Mucosa of stomach (tissue), 1 donor: ENCODE measurements around the gene ETS1.
A peak's percentile ranks its signal among the peaks of the same experiment; 100 is the strongest.

Source experiments
- H3K27me3 ChIP-seq: one replicate; pipeline ENCODE4 v1.7.0; 2013; ENCODE audit warnings: mild to moderate bottlenecking, low read length; ENCODE audit not compliant: control insufficient read depth, insufficient read depth
- H3K36me3 ChIP-seq: one replicate; pipeline ENCODE4 v1.7.0; 2013; ENCODE audit warnings: low read length; ENCODE audit not compliant: control insufficient read depth, insufficient read depth
- H3K4me1 ChIP-seq: one replicate; pipeline ENCODE4 v1.7.0; 2013; ENCODE audit warnings: mild to moderate bottlenecking, low read length; ENCODE audit not compliant: control insufficient read depth, insufficient read depth
- H3K4me3 ChIP-seq: one replicate; pipeline ENCODE4 v1.7.0; 2013; ENCODE audit warnings: low read length
- H3K9ac ChIP-seq: one replicate; pipeline ENCODE4 v1.7.0; 2013; ENCODE audit warnings: mild to moderate bottlenecking, low read length, moderate library complexity
- H3K9me3 ChIP-seq: one replicate; pipeline ENCODE4 v1.7.0; 2013; ENCODE audit warnings: mild to moderate bottlenecking, low read length, moderate library complexity; ENCODE audit not compliant: control insufficient read depth
- donor health status: Pancreatic carcinoma.

ETS1 gene

DNA sequence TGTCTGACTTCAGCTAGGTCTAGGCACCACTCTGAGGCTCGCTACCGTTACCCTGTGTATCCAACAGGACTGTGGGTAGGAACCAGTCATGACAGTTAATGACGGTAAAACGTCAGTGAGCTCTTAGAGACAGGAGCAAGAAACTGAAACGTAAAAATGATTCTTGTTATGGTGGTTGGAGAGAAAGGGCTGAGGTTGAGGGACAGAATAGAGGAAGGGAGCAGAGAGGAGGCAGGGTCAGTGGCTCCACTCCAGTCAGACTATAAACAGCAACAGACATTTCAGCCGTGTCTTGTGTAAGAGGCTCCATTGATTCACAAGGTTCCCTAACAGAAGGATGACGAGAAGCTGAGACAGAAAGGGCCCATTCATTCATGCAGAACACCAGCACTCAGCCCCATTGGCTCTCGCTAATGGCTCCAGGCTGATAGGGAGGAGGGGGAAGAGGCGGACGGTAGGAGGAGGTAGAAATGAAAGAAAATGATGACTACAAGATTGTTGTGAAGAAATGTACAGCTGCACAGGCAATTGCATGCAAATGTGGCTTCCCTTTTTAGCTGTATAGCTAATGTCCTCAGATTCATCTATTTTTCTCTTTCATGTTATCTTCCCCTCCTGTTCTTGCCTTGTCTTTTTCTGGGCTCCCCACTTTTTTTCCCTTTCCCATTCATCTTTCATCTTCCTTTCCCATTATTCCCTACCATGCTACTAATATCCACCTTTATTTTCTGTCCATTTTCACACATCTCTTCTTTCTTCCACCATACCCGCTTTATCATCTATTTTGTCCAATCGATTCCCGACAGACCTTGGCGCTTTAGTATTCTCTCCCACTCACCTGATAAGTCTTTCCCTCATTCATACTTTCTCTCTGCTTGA lies 34.3 kb downstream of the ETS1 start:
- no peaks in the 10 kb centered on the region for H3K27me3 ChIP-seq
- H3K36me3 ChIP-seq = no peaks in the 10 kb centered on the region
- H3K9me3 ChIP-seq = no peaks in the 10 kb centered on the region
- peaks cover 7% of the 10 kb centered on the region for H3K4me1 ChIP-seq
- H3K4me3 ChIP-seq = no peak overlapping the region
- no peak overlapping the region for H3K9ac ChIP-seq

- H3K27me3 ChIP-seq = no peaks in the 10 kb centered on the region
- H3K4me1 ChIP-seq = peaks cover 7% of the 10 kb centered on the region
- no peak overlapping the region for H3K4me3 ChIP-seq
- no peak overlapping the region for H3K9ac ChIP-seq
- no peaks in the 10 kb centered on the region for H3K36me3 ChIP-seq
- no peaks in the 10 kb centered on the region for H3K9me3 ChIP-seq
These were observed 35.6 kb downstream of the ETS1 start for GRCh38 chr11:128551611-128552335.

GRCh38 chr11:128551058-128551457 lies 36.3 kb downstream of the ETS1 start:
- Histone ChIP-seq H3K4me3 (no peak overlapping the region), H3K4me1 (peaks cover 7% of the 10 kb centered on the region), H3K27me3 (no peaks in the 10 kb centered on the region)

DNA sequence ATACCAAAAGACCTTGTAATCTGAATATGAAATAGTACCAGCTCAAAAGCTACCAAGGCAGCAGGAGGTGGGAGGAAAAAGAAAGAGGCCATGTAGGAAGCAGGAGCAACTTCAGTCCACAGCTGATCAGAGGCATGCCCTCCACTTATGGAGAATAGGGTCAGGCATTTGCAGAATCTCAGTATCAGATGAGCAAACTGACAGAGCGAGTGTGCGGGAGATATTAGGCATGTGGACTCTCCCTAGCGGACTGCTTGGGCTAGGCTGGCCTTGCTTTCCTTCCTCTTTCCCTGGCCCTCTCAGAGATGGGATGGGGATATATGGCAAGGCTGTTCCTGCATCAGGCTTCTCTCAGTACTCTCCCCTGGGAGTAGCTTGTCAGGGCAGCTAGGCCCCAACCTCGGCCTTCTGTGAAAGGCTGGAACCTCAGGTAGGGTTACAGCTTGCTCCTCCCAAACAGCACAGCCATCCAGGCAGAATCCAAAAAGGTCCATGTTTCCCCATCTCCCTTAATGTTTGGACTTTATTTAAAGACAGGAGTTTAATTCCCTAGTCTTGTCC lies 37.0 kb downstream of the ETS1 start:
- Histone ChIP-seq H3K4me1 (peaks cover 7% of the 10 kb centered on the region), H3K4me3 (no peak overlapping the region), H3K27me3 (no peaks in the 10 kb centered on the region), H3K9ac (no peak overlapping the region), H3K36me3 (no peaks in the 10 kb centered on the region), H3K9me3 (no peaks in the 10 kb centered on the region)

More at GRCh38 chr11:128551058-128551457, 36.3 kb downstream of the ETS1 start:
- H3K9me3 ChIP-seq = no peaks in the 10 kb centered on the region
- no peaks in the 10 kb centered on the region for H3K36me3 ChIP-seq
- no peak overlapping the region for H3K9ac ChIP-seq

DNA sequence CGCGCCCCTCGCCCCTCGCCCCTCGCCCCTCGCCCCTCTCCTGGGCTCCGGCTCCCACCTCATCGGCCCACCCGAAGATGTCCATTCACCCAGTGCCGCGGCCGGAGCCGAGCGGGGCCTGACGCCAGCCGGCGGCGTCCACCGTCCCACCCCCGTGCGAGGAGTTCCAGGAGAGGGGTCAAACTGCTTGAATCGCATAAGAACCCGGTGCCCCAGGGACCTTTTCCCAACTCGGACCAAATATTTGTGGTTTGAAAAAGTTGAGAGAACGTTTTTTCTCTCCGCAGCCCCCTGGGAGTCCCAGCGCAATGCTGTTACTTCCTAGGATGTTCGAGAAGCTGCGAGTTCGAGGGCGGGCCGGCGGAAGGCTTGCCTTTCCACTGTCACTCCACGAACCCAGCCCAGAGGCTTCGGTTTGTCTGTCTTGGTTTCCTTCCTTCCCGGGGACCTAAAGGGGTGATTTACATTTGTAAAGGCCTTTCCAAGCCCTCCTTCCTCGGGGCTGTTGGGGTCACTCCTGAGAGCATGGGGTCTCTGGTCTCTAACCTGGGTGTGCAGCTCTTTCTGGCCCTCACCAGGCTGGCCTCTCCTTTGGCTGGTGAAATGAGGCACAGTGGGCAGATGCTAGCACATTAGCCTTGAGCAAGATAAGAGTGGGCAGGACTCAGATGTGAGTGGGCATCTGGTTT lies 38.0 kb downstream of the ETS1 start:
- Histone ChIP-seq H3K4me3 (no peak overlapping the region), H3K27me3 (no peaks in the 10 kb centered on the region), H3K36me3 (no peaks in the 10 kb centered on the region), H3K9me3 (no peaks in the 10 kb centered on the region), H3K4me1 (peaks cover 7% of the 10 kb centered on the region), H3K9ac (no peak overlapping the region)

DNA sequence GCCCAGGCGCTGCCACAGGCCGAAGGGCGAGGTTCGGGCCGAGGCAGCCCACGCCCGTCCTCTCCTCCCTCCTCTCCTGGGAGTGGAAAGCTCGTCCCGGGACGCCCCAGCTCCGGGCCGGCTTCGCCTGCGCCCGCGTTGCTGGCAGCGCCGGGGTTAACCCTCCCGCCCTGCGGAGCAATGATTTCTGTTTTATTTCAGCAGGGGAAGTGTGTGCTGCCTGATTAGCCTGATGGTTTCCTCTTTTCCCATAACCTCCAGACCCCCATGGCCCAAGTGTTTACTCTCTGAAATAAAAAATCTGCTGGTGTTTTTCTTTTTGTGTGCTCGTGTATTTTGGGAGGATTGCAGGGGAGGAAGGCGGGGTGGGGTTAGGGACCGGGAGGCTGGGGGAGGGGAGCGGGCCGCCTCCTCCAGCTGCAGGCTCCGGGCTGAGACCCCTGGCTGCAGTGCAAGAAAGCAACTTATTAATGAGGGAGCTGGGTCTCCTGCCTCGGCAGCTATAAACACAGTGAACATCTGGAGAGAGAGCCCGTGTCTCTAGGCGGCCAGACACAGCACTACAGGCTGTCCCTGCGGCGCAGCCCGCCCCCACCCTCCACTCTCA lies 38.6 kb downstream of the ETS1 start:
- H3K4me3 ChIP-seq = peak overlapping the region; percentile 18
- H3K36me3 ChIP-seq = no peaks in the 10 kb centered on the region
- peaks cover 7% of the 10 kb centered on the region for H3K4me1 ChIP-seq
- H3K27me3 ChIP-seq = no peaks in the 10 kb centered on the region
- H3K9me3 ChIP-seq = no peaks in the 10 kb centered on the region
- H3K9ac ChIP-seq = peak overlapping the region; percentile 42

DNA sequence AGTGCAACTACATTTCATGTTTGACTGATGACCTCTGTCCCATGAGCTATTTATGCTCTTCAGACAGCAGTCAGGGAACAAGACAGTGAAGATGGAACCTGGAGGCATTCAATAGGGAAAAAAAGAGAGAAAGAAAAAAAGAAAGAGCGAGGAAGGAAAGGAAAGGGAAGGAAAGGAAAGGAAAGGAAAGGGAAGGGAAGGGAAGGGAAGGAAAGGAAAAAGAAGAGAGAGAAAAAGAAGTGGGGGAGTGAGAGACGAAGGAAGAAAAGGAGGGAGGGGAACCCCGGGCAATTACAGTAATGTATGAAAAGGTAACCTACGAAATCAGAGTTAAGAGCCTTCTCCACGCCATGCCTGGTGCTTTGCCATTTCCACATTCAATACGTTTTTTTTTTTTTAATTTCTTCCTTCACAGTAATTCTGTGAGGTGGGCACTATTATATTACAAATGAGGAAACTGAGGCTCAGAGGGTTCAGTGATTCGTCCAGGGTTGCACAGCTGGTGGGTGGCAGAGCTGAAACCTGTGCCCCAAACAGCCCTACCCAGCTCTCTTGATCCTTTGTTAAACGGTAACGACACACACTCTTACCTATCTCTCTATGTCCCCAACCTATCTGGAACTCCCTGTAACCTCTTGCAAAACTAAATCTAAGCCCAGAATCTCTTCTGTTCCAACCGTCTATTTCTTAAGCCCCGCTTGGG lies 39.3 kb downstream of the ETS1 start:
- no peaks in the 10 kb centered on the region for H3K9me3 ChIP-seq
- H3K27me3 ChIP-seq = no peaks in the 10 kb centered on the region
- H3K9ac ChIP-seq = peak overlapping the region; percentile 42
- H3K36me3 ChIP-seq = no peaks in the 10 kb centered on the region
- peaks cover 7% of the 10 kb centered on the region for H3K4me1 ChIP-seq
- H3K4me3 ChIP-seq = peak overlapping the region; percentile 18

DNA sequence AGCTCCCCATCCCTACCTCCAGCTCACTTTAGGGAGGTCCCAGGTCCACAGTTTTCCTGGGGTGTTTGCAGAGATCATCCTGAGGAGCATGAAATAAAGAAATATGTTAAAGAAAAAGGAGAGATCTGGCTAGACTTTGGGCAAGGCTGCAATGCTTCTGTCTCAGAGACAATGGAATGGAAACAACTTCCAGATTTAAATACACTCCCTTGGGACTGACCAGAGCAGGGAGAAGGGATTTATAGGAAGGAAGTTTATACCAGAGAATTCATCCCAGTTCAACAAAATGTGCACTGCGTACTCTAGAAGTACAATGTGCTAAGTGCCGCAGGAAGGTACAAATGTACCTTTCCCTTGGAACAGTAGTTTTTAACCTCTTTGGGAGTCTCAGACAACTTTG lies 40.4 kb downstream of the ETS1 start:
- Histone ChIP-seq H3K9ac (no peak overlapping the region), H3K4me1 (peaks cover 7% of the 10 kb centered on the region), H3K4me3 (no peak overlapping the region), H3K9me3 (no peaks in the 10 kb centered on the region), H3K27me3 (no peaks in the 10 kb centered on the region), H3K36me3 (no peaks in the 10 kb centered on the region)

DNA sequence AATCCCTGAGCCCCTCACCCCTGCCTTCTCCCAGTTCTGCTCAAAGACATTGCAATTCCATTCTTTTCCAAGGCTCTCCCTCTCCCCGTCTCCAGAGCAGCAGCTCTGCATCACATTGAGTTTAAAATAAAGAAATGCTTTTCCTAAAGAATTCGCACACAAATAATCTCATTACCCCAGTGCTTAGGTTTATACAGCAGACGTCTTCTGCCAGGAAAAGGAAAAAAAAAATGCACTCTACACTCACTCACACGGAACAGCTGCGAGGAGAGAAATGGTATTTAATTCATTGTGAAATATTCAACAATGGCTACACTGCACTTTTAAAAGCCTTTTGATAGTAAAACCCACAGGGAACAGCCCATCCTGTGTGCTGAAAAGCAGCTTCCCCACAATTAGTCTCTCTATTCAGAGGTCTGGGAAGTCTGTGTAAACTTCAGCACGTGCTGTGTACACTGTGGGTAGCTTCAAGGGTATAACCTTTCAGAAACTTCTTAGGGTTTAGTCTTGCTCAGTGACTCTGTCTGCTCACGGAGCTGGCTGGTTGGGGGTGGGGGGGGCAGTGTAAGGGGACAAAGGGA lies 42.8 kb downstream of the ETS1 start:
- Histone ChIP-seq H3K4me3 (no peak overlapping the region), H3K4me1 (peaks cover 7% of the 10 kb centered on the region), H3K9me3 (no peaks in the 10 kb centered on the region), H3K27me3 (no peaks in the 10 kb centered on the region), H3K36me3 (no peaks in the 10 kb centered on the region), H3K9ac (no peak overlapping the region)

DNA sequence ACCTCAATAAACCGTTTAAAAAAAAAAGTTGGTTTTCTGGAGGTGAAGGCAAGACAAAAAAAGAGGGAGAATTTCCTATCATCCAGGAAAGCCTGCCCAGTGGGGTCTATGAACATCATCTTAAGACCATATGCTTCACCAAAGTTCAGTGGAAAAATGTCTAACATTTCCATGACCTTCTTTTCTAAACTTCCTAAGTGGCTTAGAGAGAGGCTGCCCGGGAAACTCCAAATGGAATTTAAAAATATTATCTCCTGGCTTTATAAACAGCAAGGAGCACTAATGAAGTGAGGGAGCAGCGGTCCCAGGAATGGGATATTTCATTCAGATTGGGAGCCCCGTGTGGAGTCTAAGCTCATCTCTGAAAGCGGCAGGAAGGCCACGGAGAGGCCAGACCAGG lies 46.9 kb downstream of the ETS1 start:
- Histone ChIP-seq H3K9ac (no peak overlapping the region), H3K27me3 (no peaks in the 10 kb centered on the region), H3K4me3 (no peak overlapping the region)

DNA sequence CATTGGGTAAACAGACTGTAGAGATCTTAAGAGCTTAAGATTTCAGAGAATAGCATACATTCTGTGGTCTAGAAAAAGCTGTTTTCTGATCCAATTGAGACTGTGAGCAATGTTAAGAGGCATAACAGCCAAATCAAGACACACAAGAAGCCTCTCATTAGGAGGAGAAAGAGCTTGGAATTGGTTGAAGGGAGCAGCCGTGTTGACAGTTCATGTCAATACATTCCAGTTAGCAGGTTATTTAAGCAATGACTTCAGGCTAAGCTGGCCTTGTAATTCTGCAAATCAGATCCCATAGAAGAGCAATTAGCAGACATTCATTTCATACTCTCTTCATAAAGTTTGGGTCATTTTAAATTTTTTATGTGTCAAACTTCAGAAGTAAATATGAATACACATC lies 50.9 kb downstream of the ETS1 start:
- no peak overlapping the region for H3K9ac ChIP-seq
- H3K4me3 ChIP-seq = no peak overlapping the region
- no peaks in the 10 kb centered on the region for H3K4me1 ChIP-seq
- H3K36me3 ChIP-seq = no peaks in the 10 kb centered on the region
- no peaks in the 10 kb centered on the region for H3K27me3 ChIP-seq
- H3K9me3 ChIP-seq = no peaks in the 10 kb centered on the region

More for the DNA sequence above, 46.9 kb downstream of the ETS1 start:
- H3K4me1 ChIP-seq = no peaks in the 10 kb centered on the region
- H3K36me3 ChIP-seq = no peaks in the 10 kb centered on the region
- H3K9me3 ChIP-seq = no peaks in the 10 kb centered on the region
